Transverse colon (tissue), 4 donors: ENCODE data around the gene BAIAP3. TPM values are rescaled to one million over a fixed set of nuclear protein-coding genes. Genes with fewer than 3 reads are reported as not detected.

ENCODE experiments used
- DNase-seq: peaks from one replicate; pipeline ENCODE4 v3.0.0-alpha.2; 2019
- H3K27ac ChIP-seq, 4 donors: fragments of 200-600 bp; sonication (generic); 2 replicates each; pipeline ENCODE4 v1.5.1; 2016 to 2018; ENCODE audit warnings: inconsistent platforms in 4 of 4
- H3K27me3 ChIP-seq: fragments of 200-600 bp; sonication (generic); 2 replicates; pipeline ENCODE4 v1.5.1; 2017; ENCODE audit warnings: inconsistent platforms
- H3K36me3 ChIP-seq, 4 donors: fragments of 200-600 bp; sonication (generic); 2 replicates each; pipeline ENCODE4 v1.5.1; 2017 to 2019; ENCODE audit warnings: inconsistent platforms in 4 of 4
- H3K4me1 ChIP-seq, 4 donors: fragments of 200-600 bp; sonication (generic); 2 replicates each; pipeline ENCODE4 v1.5.1; 2017 to 2020; ENCODE audit warnings: inconsistent platforms in 4 of 4
- H3K4me3 ChIP-seq, 4 donors: fragments of 200-600 bp; sonication (generic); 1 replicate in 1 of 4; 2 replicates in 3 of 4; pipeline versions ENCODE4 v1.5.1 to v1.6.1; 2017 to 2019; ENCODE audit warnings: inconsistent platforms in 4 of 4
- H3K9me3 ChIP-seq, 2 donors: fragments of 200-600 bp; sonication (generic); 2 replicates each; pipeline ENCODE4 v1.5.1; 2017 to 2019; ENCODE audit warnings: inconsistent platforms in 2 of 2
- CTCF ChIP-seq, 5 experiments: fragments of 200-600 bp in 3 of 5; fragments of 450-650 bp in 2 of 5; sonication (generic) in 3 of 5; IDR thresholded peaks; 1 replicate in 2 of 5; 2 replicates in 3 of 5; pipeline ENCODE4 v1.5.1; 2016 to 2017; ENCODE audit warnings: antibody characterized with exemption in 5 of 5, inconsistent platforms in 3 of 5, mild to moderate bottlenecking in 2 of 5, moderate library complexity in 1 of 5
- EP300 ChIP-seq: sonication (generic); formaldehyde crosslinking; IDR thresholded peaks from one replicate; pipeline ENCODE4 v1.6.1; 2017; ENCODE audit warnings: antibody characterized with exemption, low read depth
- POLR2A ChIP-seq: fragments of 450-650 bp; IDR thresholded peaks from one replicate; pipeline ENCODE4 v1.6.1; 2016; ENCODE audit warnings: antibody characterized with exemption, mild to moderate bottlenecking, moderate library complexity
- POLR2AphosphoS5 ChIP-seq, 3 donors: sonication (generic); formaldehyde crosslinking; IDR thresholded peaks; one replicate each; pipeline ENCODE4 v1.6.1; 2016; ENCODE audit warnings: antibody characterized with exemption in 3 of 3
- WGBS, 2 donors: methylation state at CpG; one replicate each; pipeline ENCODE4 v1.1.5; 2018; ENCODE audit warnings: low coverage in 1 of 2; 5-methylcytosine and 5-hydroxymethylcytosine counted together
- in situ Hi-C, 4 donors: fragments of 200-750 bp; cut with MboI; loops; one replicate each; pipeline versions ENCODE4 v1.15.0 to v1.15.1; 2017; ENCODE audit warnings: low sequenced_read_pairs in 3 of 4, low pct_ligation_motif_present in 1 of 4, low pct_unique_long_range_greater_than_20kb in 1 of 4
- intact Hi-C: fragments of 100-400 bp; cut with DNase I; formaldehyde crosslinking; loops from one replicate; pipeline ENCODE4 v1.15.1; 2023; ENCODE audit warnings: low total_unique reads
- total RNA-seq, 4 donors: library from RNA; depleted of rRNA; stranded (reverse); fragments of >200 nt; gene quantifications; one replicate each; pipeline ENCODE4 v1.1.0, GENCODE V29; 2016

The BAIAP3 gene
- total RNA-seq, 4 donors from 2014 or later, result 7.3 to 190 (median 11.4) TPM

GRCh38 chr16:1309888-1310831, 23.3 kb upstream of the BAIAP3 start:
- Histone ChIP-seq H3K36me3 (peaks cover 0 to 8% (median 2%) of the 10 kb centered on the region in 4 donors), H3K9me3 (no peaks in the 10 kb centered on the region), H3K27me3 (no peaks in the 10 kb centered on the region), H3K4me3 (peak overlapping the region; percentile 80 to 93 (median 90)), H3K27ac (peak overlapping the region; percentile 96 to 99 (median 98)), H3K4me1 (peaks cover 21 to 32% (median 30%) of the 10 kb centered on the region in 4 donors)
- no peak for TF ChIP-seq POLR2A
- TF ChIP-seq EP300, result no peak
- TF ChIP-seq POLR2AphosphoS5 (IDR thresholded peaks at IDR 0.05), result no peak
- no peak for TF ChIP-seq CTCF (IDR thresholded peaks at IDR 0.05)
- WGBS, 2 donors, result 1% methylated on average over 50 of the region's 77 CpGs; no CpG with 5 or more reads in 1 of the 2 donors
- DNase-seq, result peak; percentile 65
- in situ Hi-C loops (no loop called here), intact Hi-C loops (no loop called here)

DNA sequence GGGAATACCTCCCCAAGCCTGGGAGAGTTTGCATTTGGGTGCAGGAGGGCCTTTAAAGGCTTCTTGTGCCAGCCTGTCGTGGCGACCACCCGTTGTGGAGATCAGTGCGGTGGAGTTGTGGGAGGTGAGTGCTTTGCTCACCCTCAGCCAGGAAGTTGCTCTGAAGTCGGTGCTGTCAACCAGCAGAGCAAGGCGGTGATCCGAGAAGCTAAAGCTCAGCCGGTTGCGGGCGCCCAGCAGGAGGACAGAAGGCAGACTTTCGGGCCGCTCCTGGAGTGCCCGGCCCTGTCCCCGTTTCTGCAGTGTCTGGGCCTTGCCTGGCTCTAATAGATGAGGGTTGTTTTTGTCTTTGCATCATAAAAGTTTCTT, 22.6 kb upstream of the BAIAP3 start:
- Histone ChIP-seq H3K9me3 (no peaks in the 10 kb centered on the region), H3K36me3 (peaks cover 0 to 15% (median 4%) of the 10 kb centered on the region in 4 donors), H3K4me1 (peaks cover 21 to 32% (median 30%) of the 10 kb centered on the region in 4 donors), H3K27ac (peak overlapping the region; percentile 96 to 99 (median 98)), H3K4me3 (peak overlapping the region; percentile 80 to 93 (median 90)), H3K27me3 (no peaks in the 10 kb centered on the region)
- in situ Hi-C loops, result no loop called here
- TF ChIP-seq POLR2AphosphoS5 (IDR thresholded peaks at IDR 0.05), result no peak
- TF ChIP-seq CTCF (IDR thresholded peaks at IDR 0.05), result no peak
- no peak for TF ChIP-seq EP300
- TF ChIP-seq POLR2A, result no peak
- intact Hi-C loops, result no loop called here
- no peak for DNase-seq
- WGBS, 2 donors, result 1% methylated on average over 13 of the region's 14 CpGs; no CpG with 5 or more reads in 1 of the 2 donors

GRCh38 chr16:1311212-1311737, 22.2 kb upstream of the BAIAP3 start:
- TF ChIP-seq POLR2A (no peak), EP300 (no peak), CTCF (IDR thresholded peaks at IDR 0.05) (no peak), POLR2AphosphoS5 (IDR thresholded peaks at IDR 0.05) (no peak)
- H3K27ac ChIP-seq, result peak overlapping the region; percentile 96 to 99 (median 98)
- H3K4me1 ChIP-seq, result peaks cover 21 to 32% (median 30%) of the 10 kb centered on the region in 4 donors
- no peaks in the 10 kb centered on the region for H3K9me3 ChIP-seq
- no peak for DNase-seq
- peak overlapping the region; percentile 80 to 93 (median 90) for H3K4me3 ChIP-seq
- H3K27me3 ChIP-seq, result no peaks in the 10 kb centered on the region
- 15 to 17% methylated on average over 5 to 11 of the region's 13 CpGs for WGBS, 2 donors
- H3K36me3 ChIP-seq, result peaks cover 0 to 20% (median 7%) of the 10 kb centered on the region in 4 donors
- in situ Hi-C loops (no loop called here), intact Hi-C loops (no loop called here)
